GM08714 (cell line): ENCODE results near the gene WASHC4.

Experiments used
- H3K4me3 ChIP-seq: fragments of 200-500 bp; sonication (Bioruptor generic); 2 replicates; pipeline ENCODE4 v1.5.1; 2014; ENCODE audit warnings: mild to moderate bottlenecking, low read length, inconsistent platforms
- ZNF274 ChIP-seq: IDR thresholded peaks from 2 replicates; pipeline ENCODE4 v1.6.1; 2012; ENCODE audit warnings: mild to moderate bottlenecking, low read depth, low read length

The WASHC4 gene

GRCh38 chr12:105107494-105108371 is at the start of gene WASHC4:
WASHC4 (plus strand) TSS chr12:105107731; CDS start chr12:105107801, 70 bp downstream.
- TF ChIP-seq ZNF274: no peak

GRCh38 chr12:105060715-105061378 is 46.7 kb upstream of the WASHC4 start:
- H3K4me3 ChIP-seq: no peak overlapping the region
- no peak for TF ChIP-seq ZNF274

More at GRCh38 chr12:105107494-105108371, at the start of gene WASHC4:
- peak within 1 kb of the TSS; percentile 76 for H3K4me3 ChIP-seq

GRCh38 chr12:105064564-105065178 is 42.9 kb upstream of the WASHC4 start:
- no peak overlapping the region for H3K4me3 ChIP-seq
- no peak for TF ChIP-seq ZNF274

- no peak overlapping the region for H3K4me3 ChIP-seq
- no peak for TF ChIP-seq ZNF274
These were observed 40.0 kb upstream of the WASHC4 start for GRCh38 chr12:105067511-105068031.

GRCh38 chr12:105069936-105070702 is 37.4 kb upstream of the WASHC4 start:
- H3K4me3 ChIP-seq: no peak overlapping the region
- no peak for TF ChIP-seq ZNF274

GRCh38 chr12:105071981-105072380 is 35.5 kb upstream of the WASHC4 start:
- H3K4me3 ChIP-seq: no peak overlapping the region
- no peak for TF ChIP-seq ZNF274

GRCh38 chr12:105072888-105073488 is 34.5 kb upstream of the WASHC4 start:
- no peak overlapping the region for H3K4me3 ChIP-seq
- no peak for TF ChIP-seq ZNF274

- H3K4me3 ChIP-seq: no peak overlapping the region
- no peak for TF ChIP-seq ZNF274
These were observed 31.4 kb upstream of the WASHC4 start for GRCh38 chr12:105076098-105076497.

- no peak for TF ChIP-seq ZNF274
- no peak overlapping the region for H3K4me3 ChIP-seq
These were observed 30.6 kb upstream of the WASHC4 start for GRCh38 chr12:105076913-105077312.

GRCh38 chr12:105077435-105077834 is 30.1 kb upstream of the WASHC4 start:
- H3K4me3 ChIP-seq: no peak overlapping the region
- no peak for TF ChIP-seq ZNF274

- TF ChIP-seq ZNF274: no peak
These were observed 28.6 kb upstream of the WASHC4 start for GRCh38 chr12:105078712-105079570.

GRCh38 chr12:105083031-105083430 is 24.5 kb upstream of the WASHC4 start:
- no peak for TF ChIP-seq ZNF274
- H3K4me3 ChIP-seq: no peak overlapping the region

More at GRCh38 chr12:105078712-105079570, 28.6 kb upstream of the WASHC4 start:
- H3K4me3 ChIP-seq: no peak overlapping the region
